Smooth muscle cell (in vitro differentiated cells): Measurements from ENCODE around the gene CCDC51. TPM values are rescaled to one million over a fixed set of nuclear protein-coding genes. Genes with fewer than 3 reads are reported as not detected.

Experiments
- DNase-seq: peaks from one replicate; lab custom pipeline; 2025; ENCODE audit not compliant: unreplicated experiment; lab: John Stamatoyannopoulos, UW
- H2AFZ ChIP-seq: fragments of 200-600 bp; sonication (generic); 2 replicates; pipeline ENCODE4 v1.6.0; 2016; ENCODE audit warnings: antibody characterized with exemption, low read depth, mild to moderate bottlenecking
- H3F3A ChIP-seq: fragments of 200-600 bp; sonication (generic); 2 replicates; pipeline ENCODE4 v1.6.0; 2017; ENCODE audit warnings: antibody characterized with exemption, low read depth
- H3K27ac ChIP-seq: fragments of 200-600 bp; sonication (generic); 2 replicates; pipeline ENCODE4 v1.5.1; 2016; ENCODE audit warnings: low read depth, mild to moderate bottlenecking
- H3K27me3 ChIP-seq: fragments of 200-600 bp; sonication (generic); 2 replicates; pipeline ENCODE4 v1.6.1; 2016; ENCODE audit warnings: low read depth, mild to moderate bottlenecking
- H3K36me3 ChIP-seq: fragments of 200-600 bp; sonication (generic); 2 replicates; pipeline ENCODE4 v1.5.1; 2016; ENCODE audit warnings: low read depth
- H3K4me1 ChIP-seq: fragments of 200-600 bp; sonication (generic); 2 replicates; pipeline ENCODE4 v1.5.1; 2016; ENCODE audit warnings: low read depth
- H3K4me2 ChIP-seq: fragments of 200-600 bp; sonication (generic); 2 replicates; pipeline ENCODE4 v1.6.0; 2016; ENCODE audit warnings: mild to moderate bottlenecking
- H3K4me3 ChIP-seq: fragments of 200-600 bp; sonication (generic); 2 replicates; pipeline ENCODE4 v1.5.1; 2016; ENCODE audit warnings: mild to moderate bottlenecking
- H3K79me2 ChIP-seq: fragments of 200-600 bp; sonication (generic); 2 replicates; pipeline ENCODE4 v1.6.0; 2016; ENCODE audit warnings: low read depth, mild to moderate bottlenecking
- H3K9ac ChIP-seq: fragments of 200-600 bp; sonication (generic); 2 replicates; pipeline ENCODE4 v1.6.0; 2016; ENCODE audit warnings: low read depth
- H3K9me3 ChIP-seq: fragments of 200-600 bp; sonication (generic); replicated peaks from 2 replicates; pipeline ENCODE4 v1.5.1; 2016; ENCODE audit warnings: low read depth
- H4K20me1 ChIP-seq: fragments of 200-600 bp; sonication (generic); 2 replicates; pipeline ENCODE4 v1.6.0; 2016; ENCODE audit warnings: low read depth
- WGBS: methylation state at CpG from one replicate; pipeline ENCODE4 v1.1.7; 2016; ENCODE audit warnings: low lambda C conversion rate; 5-methylcytosine and 5-hydroxymethylcytosine counted together
- polyA plus RNA-seq: library from polyadenylated mRNA; unstranded; fragments of >200 nt; fragmentation: Nextera tagmentation; extraction: Ambion mirVana; gene quantifications from 2 replicates; pipeline ENCODE4 v1.2.1, GENCODE V29; 2016
- total RNA-seq: library from RNA; depleted of rRNA; stranded (reverse); fragments of >200 nt; gene quantifications from 2 replicates; pipeline ENCODE4 v1.2.3, GENCODE V29; 2014
- TF ChIP-seq, protein P1 (sequence below): fragments of 200-600 bp; sonication (generic); IDR thresholded peaks from 2 replicates; pipeline ENCODE4 v1.5.1; 2017; ENCODE audit warnings: borderline replicate concordance, mild to moderate bottlenecking, antibody characterized with exemption; ENCODE audit not compliant: insufficient read depth, poor library complexity, severe bottlenecking

CCDC51 gene
- total and polyA plus RNA-seq, 2 experiments from 2014 or later: 9.0 to 18.3 TPM

DNA sequence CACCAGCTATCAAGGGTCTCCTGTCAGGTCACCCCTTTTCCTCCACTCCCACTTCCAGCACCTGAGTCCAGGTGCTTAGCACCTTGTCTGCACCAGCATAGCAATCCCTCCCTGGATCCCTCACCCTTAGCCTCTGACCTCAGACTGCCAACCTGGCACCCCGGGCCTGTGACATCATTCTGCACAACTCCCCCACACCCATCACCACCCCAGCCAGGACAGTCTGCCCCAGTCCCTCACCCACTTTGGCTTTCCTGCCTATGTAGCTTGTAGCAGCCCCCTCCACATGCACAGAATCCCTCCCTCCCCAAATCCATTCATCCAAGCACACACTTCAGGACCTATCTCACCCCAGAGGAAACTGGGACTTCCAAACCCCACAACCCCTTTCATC lies 9.2 kb downstream of the CCDC51 start:
- TF ChIP-seq, protein P1, sequence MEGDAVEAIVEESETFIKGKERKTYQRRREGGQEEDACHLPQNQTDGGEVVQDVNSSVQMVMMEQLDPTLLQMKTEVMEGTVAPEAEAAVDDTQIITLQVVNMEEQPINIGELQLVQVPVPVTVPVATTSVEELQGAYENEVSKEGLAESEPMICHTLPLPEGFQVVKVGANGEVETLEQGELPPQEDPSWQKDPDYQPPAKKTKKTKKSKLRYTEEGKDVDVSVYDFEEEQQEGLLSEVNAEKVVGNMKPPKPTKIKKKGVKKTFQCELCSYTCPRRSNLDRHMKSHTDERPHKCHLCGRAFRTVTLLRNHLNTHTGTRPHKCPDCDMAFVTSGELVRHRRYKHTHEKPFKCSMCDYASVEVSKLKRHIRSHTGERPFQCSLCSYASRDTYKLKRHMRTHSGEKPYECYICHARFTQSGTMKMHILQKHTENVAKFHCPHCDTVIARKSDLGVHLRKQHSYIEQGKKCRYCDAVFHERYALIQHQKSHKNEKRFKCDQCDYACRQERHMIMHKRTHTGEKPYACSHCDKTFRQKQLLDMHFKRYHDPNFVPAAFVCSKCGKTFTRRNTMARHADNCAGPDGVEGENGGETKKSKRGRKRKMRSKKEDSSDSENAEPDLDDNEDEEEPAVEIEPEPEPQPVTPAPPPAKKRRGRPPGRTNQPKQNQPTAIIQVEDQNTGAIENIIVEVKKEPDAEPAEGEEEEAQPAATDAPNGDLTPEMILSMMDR: no peak
- no peak overlapping the region for H3K4me3 ChIP-seq
- no peak overlapping the region for H3K27ac ChIP-seq
- no peaks in the 10 kb centered on the region for H3K36me3 ChIP-seq
- H2AFZ ChIP-seq: no peak overlapping the region
- H3K9me3 ChIP-seq: no peaks in the 10 kb centered on the region
- DNase-seq: no peak
- H3K79me2 ChIP-seq: peaks cover 22% of the 10 kb centered on the region
- 100% methylated on average over 1 of the region's 1 CpG for WGBS
- peaks cover 25% of the 10 kb centered on the region for H4K20me1 ChIP-seq
- H3K4me1 ChIP-seq: peaks cover 15% of the 10 kb centered on the region
- H3F3A ChIP-seq: peaks cover 5% of the 10 kb centered on the region
- no peak overlapping the region for H3K9ac ChIP-seq
- no peaks in the 10 kb centered on the region for H3K27me3 ChIP-seq
- no peak overlapping the region for H3K4me2 ChIP-seq

DNA sequence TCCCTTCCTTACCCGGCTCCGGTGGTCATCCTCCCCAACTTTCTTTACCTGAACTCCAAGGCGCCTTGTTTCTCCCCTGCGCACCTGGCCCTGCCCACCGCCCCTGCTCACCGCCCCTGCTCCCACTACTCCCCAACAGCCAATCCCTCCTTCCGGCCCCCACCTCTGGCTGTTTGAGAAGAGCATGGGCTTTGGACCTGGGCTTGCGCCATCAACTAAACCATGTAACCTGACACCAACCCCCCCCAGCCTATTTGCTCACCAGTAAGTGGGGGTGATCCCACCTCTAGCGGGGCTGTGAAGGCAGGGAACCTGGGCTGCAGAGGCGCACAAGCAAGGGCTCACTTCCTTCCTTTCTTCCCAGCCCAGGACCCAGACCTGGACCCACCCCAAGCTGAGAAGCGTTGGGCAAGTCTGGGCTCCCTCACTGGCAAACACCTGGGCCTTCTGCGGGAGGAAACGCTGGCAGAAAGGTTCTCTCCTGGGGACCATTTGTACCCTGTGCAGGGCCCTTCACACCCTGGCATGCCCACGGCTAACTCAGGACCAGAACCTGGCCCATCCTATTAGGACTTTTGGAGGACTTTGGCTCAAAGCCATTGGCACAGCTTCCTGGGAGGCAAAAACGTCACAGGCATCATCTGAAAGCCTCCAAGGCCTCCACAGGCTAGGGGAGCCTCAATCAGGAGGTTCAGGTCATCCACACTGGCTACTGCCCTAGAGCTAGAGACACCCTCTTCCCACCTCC lies 9.8 kb downstream of the CCDC51 start, which contains the start of gene PLXNB1:
PLXNB1 (minus strand) TSS at position 127 of the 748 bp plus-strand sequence. CDS start 5,475 bp downstream, outside the sequence.
- 15% methylated on average over 15 of the region's 15 CpGs for WGBS
- Histone ChIP-seq H3K27ac (peak within 1 kb of the TSS; percentile 2), H3K79me2 (peaks cover 22% of the 10 kb centered on the region), H3F3A (peaks cover 5% of the 10 kb centered on the region), H2AFZ (peak within 1 kb of the TSS; percentile 66), H3K36me3 (no peaks in the 10 kb centered on the region), H3K9me3 (no peaks in the 10 kb centered on the region), H3K4me3 (peak within 1 kb of the TSS; percentile 87), H4K20me1 (peaks cover 30% of the 10 kb centered on the region), H3K4me1 (peaks cover 15% of the 10 kb centered on the region), H3K27me3 (no peaks in the 10 kb centered on the region), H3K4me2 (peak within 1 kb of the TSS; percentile 90), H3K9ac (peak within 1 kb of the TSS; percentile 73)
- TF ChIP-seq, protein P1: no peak
- DNase-seq: peak; percentile 27

DNA sequence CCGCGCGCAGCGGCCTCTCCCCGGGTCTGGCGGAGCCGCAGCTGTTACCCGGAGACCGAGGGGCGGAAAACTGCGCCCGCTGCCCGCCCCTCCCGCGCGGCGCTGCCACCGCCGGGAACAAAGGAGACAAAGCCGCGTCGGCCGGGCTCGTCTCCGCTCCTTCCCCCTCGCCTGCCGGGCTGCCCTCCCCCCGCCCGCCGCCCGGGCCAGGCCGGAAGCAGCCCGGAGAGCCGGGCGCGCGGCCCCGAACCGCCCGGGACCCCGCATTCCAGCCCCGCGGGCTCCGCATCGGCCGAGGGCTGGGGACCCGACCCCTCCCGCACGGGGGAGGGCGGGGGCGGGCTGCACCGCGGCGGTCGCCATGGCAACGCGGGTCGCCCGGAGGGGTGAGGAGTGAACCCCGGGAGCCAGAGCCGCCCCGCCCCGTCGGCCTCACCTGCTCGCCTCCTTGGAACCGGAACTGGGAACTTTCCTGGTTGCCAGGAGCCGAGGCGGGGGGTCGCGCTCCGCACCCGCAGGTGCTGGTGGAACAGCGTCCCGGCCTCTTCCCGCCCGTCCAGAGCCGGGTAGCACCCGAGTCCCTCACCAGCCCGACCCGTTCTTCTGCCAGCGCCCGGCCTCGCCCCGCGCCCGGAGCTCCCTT lies 10.5 kb downstream of the CCDC51 start:
- Histone ChIP-seq H3K4me3 (peak overlapping the region; percentile 87), H3K79me2 (peaks cover 27% of the 10 kb centered on the region), H3K36me3 (no peaks in the 10 kb centered on the region), H2AFZ (peak overlapping the region; percentile 66), H4K20me1 (peaks cover 37% of the 10 kb centered on the region), H3K4me2 (peak overlapping the region; percentile 90), H3K27me3 (no peaks in the 10 kb centered on the region), H3K9ac (peak overlapping the region; percentile 73), H3K9me3 (no peaks in the 10 kb centered on the region), H3K27ac (peak overlapping the region; percentile 2), H3K4me1 (peaks cover 15% of the 10 kb centered on the region), H3F3A (peaks cover 5% of the 10 kb centered on the region)
- 2% methylated on average over 26 of the region's 86 CpGs for WGBS
- TF ChIP-seq, protein P1: no peak
- DNase-seq: peak; percentile 27
